Measurements from ENCODE around the gene CAMSAP2. TPM values are rescaled to one million over a fixed set of nuclear protein-coding genes. Genes with fewer than 3 reads are reported as not detected.

Gene CAMSAP2
- total RNA-seq, 6 experiments from 2014 or later: 30.2 to 35.6 (median 33.3) TPM

- Mint-ChIP-seq H3K27ac (no peak overlapping the region), H3K27me3 (ENCODE audit: insufficient read depth) (no peaks in the 10 kb centered on the region), H3K9me3 (no peaks in the 10 kb centered on the region), H3K4me3 (no peak overlapping the region), H3K36me3 (ENCODE audit: low read depth) (peaks cover 30% of the 10 kb centered on the region), H3K4me1 (ENCODE audit: low read depth) (peaks cover 32% of the 10 kb centered on the region)
- no peak for DNase-seq
- TF ChIP-seq CTCF (IDR thresholded peaks at IDR 0.05): no peak
Measured at GRCh38 chr1:200836213-200836612, 97.5 kb downstream of the CAMSAP2 start.

GRCh38 chr1:200837931-200838571 lies 99.4 kb downstream of the CAMSAP2 start:
- peaks cover 32% of the 10 kb centered on the region for H3K4me1 Mint-ChIP-seq (ENCODE audit: low read depth)
- H3K4me3 Mint-ChIP-seq: peak overlapping the region; percentile 46
- peaks cover 30% of the 10 kb centered on the region for H3K36me3 Mint-ChIP-seq (ENCODE audit: low read depth)
- no peaks in the 10 kb centered on the region for H3K9me3 Mint-ChIP-seq
- H3K27ac Mint-ChIP-seq: peak overlapping the region; percentile 79
- peak; percentile 83 for TF ChIP-seq CTCF (IDR thresholded peaks at IDR 0.05)
- no peaks in the 10 kb centered on the region; the same call in 1 of the 2 replicates for H3K27me3 Mint-ChIP-seq (ENCODE audit: insufficient read depth)
- DNase-seq: peak; percentile 27

GRCh38 chr1:200838676-200839445 lies 100.2 kb downstream of the CAMSAP2 start:
- Mint-ChIP-seq H3K4me3 (peak overlapping the region; percentile 46), H3K27ac (peak overlapping the region; percentile 79), H3K27me3 (ENCODE audit: insufficient read depth) (no peaks in the 10 kb centered on the region; the same call in 1 of the 2 replicates), H3K4me1 (ENCODE audit: low read depth) (peaks cover 32% of the 10 kb centered on the region), H3K36me3 (ENCODE audit: low read depth) (peaks cover 30% of the 10 kb centered on the region), H3K9me3 (no peaks in the 10 kb centered on the region)
- peak; percentile 40 for DNase-seq
- no peak for TF ChIP-seq CTCF (IDR thresholded peaks at IDR 0.05)

GRCh38 chr1:200845360-200845759 lies 106.7 kb downstream of the CAMSAP2 start:
- H3K4me1 Mint-ChIP-seq (ENCODE audit: low read depth): peaks cover 2% of the 10 kb centered on the region; the same call in 1 of the 2 replicates
- H3K36me3 Mint-ChIP-seq (ENCODE audit: low read depth): peaks cover 29% of the 10 kb centered on the region
- H3K27me3 Mint-ChIP-seq (ENCODE audit: insufficient read depth): no peaks in the 10 kb centered on the region; the same call in 1 of the 2 replicates
- H3K27ac Mint-ChIP-seq: no peak overlapping the region
- TF ChIP-seq CTCF (IDR thresholded peaks at IDR 0.05): no peak
- DNase-seq: no peak
- H3K9me3 Mint-ChIP-seq: no peaks in the 10 kb centered on the region
- H3K4me3 Mint-ChIP-seq: no peak overlapping the region

GRCh38 chr1:200846398-200846797 lies 107.7 kb downstream of the CAMSAP2 start:
- H3K27ac Mint-ChIP-seq: no peak overlapping the region
- H3K4me1 Mint-ChIP-seq (ENCODE audit: low read depth): peaks cover 5% of the 10 kb centered on the region; the same call in 1 of the 2 replicates
- no peak for DNase-seq
- no peaks in the 10 kb centered on the region for H3K9me3 Mint-ChIP-seq
- no peak overlapping the region for H3K4me3 Mint-ChIP-seq
- no peaks in the 10 kb centered on the region; the same call in 1 of the 2 replicates for H3K27me3 Mint-ChIP-seq (ENCODE audit: insufficient read depth)
- peaks cover 34% of the 10 kb centered on the region for H3K36me3 Mint-ChIP-seq (ENCODE audit: low read depth)
- no peak for TF ChIP-seq CTCF (IDR thresholded peaks at IDR 0.05)

Data from HFFc6 (cell line).